OCI-LY1 (cell line): ENCODE measurements around the gene SPA17.

ENCODE experiments used
- H2AFZ ChIP-seq: fragments of 200-600 bp; sonication (generic), shearing (Covaris generic); 2 replicates; pipeline ENCODE4 v1.6.0; 2014; ENCODE audit warnings: antibody characterized with exemption, mild to moderate bottlenecking, low read length
- H3F3A ChIP-seq: fragments of 200-600 bp; sonication (generic), shearing (Covaris generic); 2 replicates; pipeline ENCODE4 v1.6.0; 2014; ENCODE audit warnings: mild to moderate bottlenecking, antibody characterized with exemption, low read length, moderate library complexity; ENCODE audit not compliant: insufficient read depth
- H3K27ac ChIP-seq: fragments of 200-600 bp; sonication (generic); 2 replicates; pipeline ENCODE4 v1.5.1; 2014; ENCODE audit warnings: low read length, mixed run types, mild to moderate bottlenecking, low read depth; ENCODE audit not compliant: poor library complexity, severe bottlenecking
- H3K27me3 ChIP-seq: fragments of 200-600 bp; sonication (generic); 2 replicates; pipeline ENCODE4 v1.6.0; 2014; ENCODE audit warnings: antibody characterized with exemption, mild to moderate bottlenecking, low read length, moderate library complexity; ENCODE audit not compliant: insufficient read depth
- H3K36me3 ChIP-seq: fragments of 200-600 bp; sonication (generic); 2 replicates; pipeline ENCODE4 v1.6.1; 2014; ENCODE audit warnings: mild to moderate bottlenecking, antibody characterized with exemption, low read length, moderate library complexity, mixed read lengths; ENCODE audit not compliant: insufficient read depth
- H3K4me1 ChIP-seq: fragments of 200-600 bp; sonication (generic); 2 replicates; pipeline ENCODE4 v1.5.1; 2014; ENCODE audit warnings: mild to moderate bottlenecking, low read length, moderate library complexity; ENCODE audit not compliant: insufficient read depth, severe bottlenecking
- H3K4me2 ChIP-seq: fragments of 200-600 bp; sonication (generic), shearing (Covaris generic); 2 replicates; pipeline ENCODE4 v1.6.1; 2014; ENCODE audit warnings: low read length
- H3K4me3 ChIP-seq: fragments of 200-600 bp; sonication (generic); 2 replicates; pipeline ENCODE4 v1.5.1; 2014; ENCODE audit warnings: low read length, low read depth, mild to moderate bottlenecking, mixed read lengths; ENCODE audit not compliant: poor library complexity, severe bottlenecking
- H3K79me2 ChIP-seq: fragments of 200-600 bp; shearing (Covaris generic); 2 replicates; pipeline ENCODE4 v1.6.1; 2016; ENCODE audit warnings: mixed run types, low read length, mixed read lengths; ENCODE audit not compliant: insufficient read depth
- H3K9ac ChIP-seq: fragments of 200-600 bp; sonication (generic), shearing (Covaris generic); 2 replicates; pipeline ENCODE4 v1.6.1; 2014; ENCODE audit warnings: mild to moderate bottlenecking, low read length, mixed read lengths
- H3K9me2 ChIP-seq: fragments of 200-600 bp; sonication (generic), shearing (Covaris generic); 2 replicates; pipeline ENCODE4 v1.6.1; 2014; ENCODE audit warnings: low read depth, mild to moderate bottlenecking, low read length, mixed read lengths
- H3K9me3 ChIP-seq: fragments of 200-600 bp; shearing (Covaris generic); 2 replicates; pipeline ENCODE4 v1.6.1; 2014; ENCODE audit warnings: low read length, mixed read lengths
- H4K20me1 ChIP-seq: fragments of 200-600 bp; sonication (generic), shearing (Covaris generic); 2 replicates; pipeline ENCODE4 v1.6.0; 2016; ENCODE audit warnings: mild to moderate bottlenecking, low read length; ENCODE audit not compliant: insufficient read depth
- CTCF ChIP-seq: fragments of 200-600 bp; sonication (generic), shearing (Covaris generic); IDR thresholded peaks from 2 replicates; pipeline ENCODE4 v1.5.1; 2017; ENCODE audit warnings: mild to moderate bottlenecking, antibody characterized with exemption, low read length, moderate library complexity, mixed read lengths
- EZH2 ChIP-seq: fragments of 200-600 bp; sonication (generic), shearing (Covaris generic); IDR thresholded peaks from 2 replicates; pipeline ENCODE4 v1.8.0; 2017; ENCODE audit warnings: borderline replicate concordance, mixed run types, mild to moderate bottlenecking, antibody characterized with exemption, low read length, moderate library complexity, mixed read lengths

Gene SPA17

GRCh38 chr11:124740277-124740882, 66.7 kb downstream of the SPA17 start:
- peak; percentile 45 for TF ChIP-seq CTCF
- no peak for TF ChIP-seq EZH2
- no peak overlapping the region for H3K27ac ChIP-seq
- H3K9me3 ChIP-seq: no peaks in the 10 kb centered on the region
- H4K20me1 ChIP-seq: no peaks in the 10 kb centered on the region
- peaks cover 9% of the 10 kb centered on the region for H3K4me1 ChIP-seq
- H3K9me2 ChIP-seq: no peaks in the 10 kb centered on the region
- H3K4me2 ChIP-seq: peak overlapping the region; percentile 76
- peak overlapping the region; percentile 46; the same call in 1 of the 2 replicates for H3K9ac ChIP-seq
- no peaks in the 10 kb centered on the region for H3K36me3 ChIP-seq
- no peak overlapping the region for H2AFZ ChIP-seq
- H3F3A ChIP-seq: no peaks in the 10 kb centered on the region
- no peaks in the 10 kb centered on the region for H3K79me2 ChIP-seq
- H3K4me3 ChIP-seq: peak overlapping the region; percentile 64
- H3K27me3 ChIP-seq: no peaks in the 10 kb centered on the region

DNA sequence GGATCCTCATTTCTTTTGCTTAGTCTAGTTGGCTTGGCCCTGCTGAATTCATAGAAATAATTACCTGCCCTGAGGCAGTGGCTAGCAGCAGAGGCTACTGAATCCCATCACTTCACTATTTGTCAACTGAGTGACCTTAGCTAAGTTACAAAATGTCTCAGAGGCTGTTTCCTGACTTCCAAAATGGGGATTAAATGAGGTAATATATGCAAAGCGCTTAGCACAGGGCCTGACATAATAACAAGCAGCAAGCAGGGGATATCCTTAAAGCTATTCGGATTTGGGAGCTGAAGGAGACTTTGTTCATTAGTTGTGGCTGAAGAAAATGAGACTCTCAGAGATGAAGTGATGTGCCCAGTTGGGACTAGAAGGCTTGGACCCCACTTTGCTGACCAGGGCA, 68.9 kb downstream of the SPA17 start:
- TF ChIP-seq EZH2: no peak
- TF ChIP-seq CTCF: no peak
- Histone ChIP-seq H3K4me1 (peaks cover 9% of the 10 kb centered on the region), H4K20me1 (no peaks in the 10 kb centered on the region), H3K9ac (no peak overlapping the region), H3K79me2 (no peaks in the 10 kb centered on the region), H3K4me2 (no peak overlapping the region), H2AFZ (no peak overlapping the region), H3K9me2 (no peaks in the 10 kb centered on the region), H3K36me3 (no peaks in the 10 kb centered on the region), H3K9me3 (no peaks in the 10 kb centered on the region), H3K4me3 (no peak overlapping the region), H3K27me3 (no peaks in the 10 kb centered on the region), H3F3A (no peaks in the 10 kb centered on the region), H3K27ac (no peak overlapping the region)

GRCh38 chr11:124743050-124743449, 69.3 kb downstream of the SPA17 start:
- no peak overlapping the region for H3K27ac ChIP-seq
- H3K4me2 ChIP-seq: no peak overlapping the region
- no peak overlapping the region for H3K9ac ChIP-seq
- no peaks in the 10 kb centered on the region for H3K36me3 ChIP-seq
- no peaks in the 10 kb centered on the region for H3K27me3 ChIP-seq
- H3F3A ChIP-seq: no peaks in the 10 kb centered on the region
- H4K20me1 ChIP-seq: no peaks in the 10 kb centered on the region
- TF ChIP-seq EZH2: no peak
- TF ChIP-seq CTCF: no peak
- peaks cover 9% of the 10 kb centered on the region for H3K4me1 ChIP-seq
- no peaks in the 10 kb centered on the region for H3K9me3 ChIP-seq
- no peak overlapping the region for H3K4me3 ChIP-seq
- no peak overlapping the region for H2AFZ ChIP-seq
- H3K79me2 ChIP-seq: no peaks in the 10 kb centered on the region
- no peaks in the 10 kb centered on the region for H3K9me2 ChIP-seq
